Duodenal mucosa (tissue), 2 donors: ENCODE results near the gene AMT.
A peak's percentile ranks its signal among the peaks of the same experiment; 100 is the strongest.

ENCODE experiments used
- H3K27ac ChIP-seq: one replicate; pipeline ENCODE4 v1.7.0; 2013; ENCODE audit warnings: low read depth, low read length
- H3K27me3 ChIP-seq, 2 donors: one replicate each; pipeline ENCODE4 v1.7.0; 2013; ENCODE audit warnings: low read length in 2 of 2, control low read depth in 1 of 2; ENCODE audit not compliant: insufficient read depth in 2 of 2, control insufficient read depth in 1 of 2
- H3K36me3 ChIP-seq, 2 donors: one replicate each; pipeline ENCODE4 v1.7.0; 2013; ENCODE audit warnings: low read length in 2 of 2, control low read depth in 1 of 2; ENCODE audit not compliant: insufficient read depth in 2 of 2, control insufficient read depth in 1 of 2
- H3K4me1 ChIP-seq, 2 donors: one replicate each; pipeline ENCODE4 v1.7.0; 2013; ENCODE audit warnings: low read length in 2 of 2, control low read depth in 1 of 2; ENCODE audit not compliant: insufficient read depth in 2 of 2, control insufficient read depth in 1 of 2
- H3K4me3 ChIP-seq, 2 donors: one replicate each; pipeline ENCODE4 v1.7.0; 2013; ENCODE audit warnings: low read length in 2 of 2, low read depth in 1 of 2
- H3K9ac ChIP-seq, 2 donors: one replicate each; pipeline ENCODE4 v1.7.0; 2013; ENCODE audit warnings: low read length in 2 of 2, low read depth in 1 of 2
- H3K9me3 ChIP-seq, 2 donors: one replicate each; pipeline ENCODE4 v1.7.0; 2013; ENCODE audit warnings: low read length in 2 of 2, control low read depth in 1 of 2; ENCODE audit not compliant: control insufficient read depth in 1 of 2

Gene AMT, protein sequence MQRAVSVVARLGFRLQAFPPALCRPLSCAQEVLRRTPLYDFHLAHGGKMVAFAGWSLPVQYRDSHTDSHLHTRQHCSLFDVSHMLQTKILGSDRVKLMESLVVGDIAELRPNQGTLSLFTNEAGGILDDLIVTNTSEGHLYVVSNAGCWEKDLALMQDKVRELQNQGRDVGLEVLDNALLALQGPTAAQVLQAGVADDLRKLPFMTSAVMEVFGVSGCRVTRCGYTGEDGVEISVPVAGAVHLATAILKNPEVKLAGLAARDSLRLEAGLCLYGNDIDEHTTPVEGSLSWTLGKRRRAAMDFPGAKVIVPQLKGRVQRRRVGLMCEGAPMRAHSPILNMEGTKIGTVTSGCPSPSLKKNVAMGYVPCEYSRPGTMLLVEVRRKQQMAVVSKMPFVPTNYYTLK

DNA sequence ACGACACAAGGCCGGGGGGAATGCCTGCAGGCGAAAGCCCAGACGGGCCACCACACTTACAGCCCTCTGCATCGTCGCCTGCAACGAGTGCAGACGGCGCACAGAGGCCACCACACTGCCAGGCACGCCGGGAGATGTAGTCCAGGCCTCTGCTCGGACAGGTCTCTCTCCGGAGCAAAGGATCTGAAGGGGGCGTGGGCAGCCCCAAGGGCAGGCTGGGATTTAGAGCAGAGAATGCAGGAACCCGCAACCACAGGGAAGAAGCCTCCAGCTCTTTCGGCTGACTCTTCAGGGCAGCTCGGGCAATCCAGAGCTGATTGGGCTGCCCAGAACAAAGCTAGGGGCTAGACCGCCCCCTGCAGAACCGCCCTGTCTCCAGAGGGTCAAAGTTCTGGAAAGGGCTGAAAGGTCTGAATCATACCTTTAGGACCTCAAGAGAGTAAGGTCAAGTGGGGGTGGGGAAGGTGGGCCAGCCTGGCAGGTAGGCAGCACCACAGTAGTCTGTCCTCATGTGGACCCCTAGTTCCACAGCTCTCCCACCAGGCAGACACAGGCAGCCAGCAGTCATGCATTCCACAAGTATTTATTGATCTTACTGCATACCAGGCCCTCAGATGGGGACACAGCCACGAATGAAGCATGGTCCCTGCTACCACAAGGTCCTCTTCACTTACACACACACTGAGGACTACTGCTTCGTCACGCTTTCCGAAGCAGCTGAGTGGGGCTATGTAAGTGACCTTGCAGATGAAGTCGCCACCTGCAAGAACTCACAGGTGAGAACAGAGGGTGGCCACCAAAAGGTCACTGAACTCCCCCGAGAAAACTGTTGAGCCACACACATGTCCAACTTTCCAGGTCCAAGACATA lies at the start of gene AMT:
AMT (minus strand) TSS at position 95 of the 870 bp plus-strand sequence; CDS start at position 72, 23 bp downstream.
- Histone ChIP-seq H3K27me3 (no peaks in the 10 kb centered on the region), H3K4me1 (peaks cover 16 to 18% of the 10 kb centered on the region in 2 donors), H3K9ac (peak within 1 kb of the TSS; percentile 55 to 74), H3K36me3 (peaks cover 0 to 19% of the 10 kb centered on the region in 2 donors), H3K9me3 (no peaks in the 10 kb centered on the region), H3K4me3 (peak within 1 kb of the TSS; percentile 70 to 89), H3K27ac (no peak within 1 kb of the TSS)

DNA sequence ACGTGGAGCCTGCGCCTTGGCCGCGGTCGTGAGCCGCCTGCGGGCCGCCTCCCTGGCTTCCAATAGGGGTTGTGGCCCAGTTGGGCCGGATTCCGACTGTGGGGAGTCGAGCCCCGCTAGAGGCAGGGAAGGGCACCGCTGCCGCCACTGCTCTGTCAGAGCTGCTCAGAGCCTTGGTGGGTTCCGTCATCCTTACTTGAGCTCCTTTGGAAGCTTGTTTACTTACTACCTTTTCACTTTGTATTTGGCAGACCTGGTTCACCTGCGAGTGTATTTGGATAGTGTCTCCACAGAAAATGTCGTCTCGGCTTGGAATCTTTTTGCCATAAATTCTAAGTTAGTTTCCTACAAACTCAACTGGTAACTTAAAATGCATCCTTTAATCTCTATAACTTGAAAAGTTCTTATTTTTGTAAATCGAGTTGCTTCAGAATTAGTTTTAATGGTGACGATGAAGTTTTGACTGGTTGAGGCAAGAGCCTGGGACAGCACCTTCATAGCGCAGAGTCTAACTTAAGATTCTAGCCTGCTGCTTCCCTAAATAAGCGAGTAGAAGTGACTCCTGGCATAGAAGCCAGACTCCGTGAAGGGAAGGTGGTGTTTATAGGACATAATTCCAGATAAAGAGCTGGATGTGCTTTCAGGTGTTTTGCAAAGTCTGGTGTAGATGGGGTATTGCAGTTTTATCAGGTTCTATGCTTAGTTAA lies 48.6 kb upstream of the AMT start:
- H3K4me1 ChIP-seq = peaks cover 25 to 29% of the 10 kb centered on the region in 2 donors
- no peaks in the 10 kb centered on the region for H3K36me3 ChIP-seq
- peak overlapping the region; percentile 98 for H3K27ac ChIP-seq
- no peaks in the 10 kb centered on the region for H3K27me3 ChIP-seq
- H3K4me3 ChIP-seq = peak overlapping the region; percentile 88 to 91
- H3K9ac ChIP-seq = peak overlapping the region; percentile 93 to 96
- no peaks in the 10 kb centered on the region for H3K9me3 ChIP-seq

DNA sequence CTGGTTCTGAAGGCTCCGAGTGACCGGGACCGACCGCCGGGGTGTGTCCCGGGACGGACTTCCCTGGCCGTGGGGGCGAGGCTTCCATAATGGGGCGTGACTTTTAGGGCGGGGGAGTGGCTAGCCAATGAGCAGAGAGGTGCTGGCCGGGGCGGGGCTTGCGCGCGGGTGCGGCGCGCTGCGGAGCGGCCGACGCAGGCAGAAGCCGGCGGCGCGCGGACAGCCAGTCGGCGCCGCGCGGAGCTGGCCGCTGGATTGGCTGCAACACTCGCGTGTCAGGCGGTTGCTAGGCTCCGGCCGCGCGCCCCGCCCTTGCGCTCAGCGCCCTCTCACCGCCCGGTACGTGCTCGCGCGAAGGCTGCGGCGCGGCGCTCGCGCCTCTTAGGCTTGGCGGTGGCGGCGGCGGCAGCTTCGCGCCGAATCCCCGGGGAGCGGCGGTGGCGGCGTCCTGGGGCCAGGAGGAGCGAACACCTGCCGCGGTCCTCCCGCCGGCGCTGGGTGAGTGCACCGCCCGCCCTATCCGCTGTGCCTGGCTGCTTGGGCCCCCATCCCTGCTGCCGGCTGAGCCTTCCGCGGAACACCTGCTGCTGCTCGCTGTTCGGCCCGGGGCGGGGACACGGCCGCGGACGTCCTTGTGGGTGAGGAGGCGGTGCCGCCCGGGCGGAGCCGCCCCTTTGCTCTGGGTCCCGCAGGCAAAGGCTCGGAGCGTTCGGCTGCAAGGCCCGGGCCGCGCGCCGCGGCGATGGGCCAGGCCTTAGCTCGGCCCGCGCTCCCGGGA lies 47.9 kb upstream of the AMT start, which contains the start of gene DAG1:
DAG1 (plus strand) TSS at position 332 of the 778 bp plus-strand sequence. CDS start 40,268 bp downstream, outside the sequence.
- H3K9me3 ChIP-seq = no peaks in the 10 kb centered on the region
- peaks cover 30 to 35% of the 10 kb centered on the region in 2 donors for H3K4me1 ChIP-seq
- no peaks in the 10 kb centered on the region for H3K36me3 ChIP-seq
- H3K9ac ChIP-seq = peak within 1 kb of the TSS; percentile 93 to 96
- H3K27me3 ChIP-seq = no peaks in the 10 kb centered on the region
- peak within 1 kb of the TSS; percentile 88 to 91 for H3K4me3 ChIP-seq
- peak within 1 kb of the TSS; percentile 98 for H3K27ac ChIP-seq

DNA sequence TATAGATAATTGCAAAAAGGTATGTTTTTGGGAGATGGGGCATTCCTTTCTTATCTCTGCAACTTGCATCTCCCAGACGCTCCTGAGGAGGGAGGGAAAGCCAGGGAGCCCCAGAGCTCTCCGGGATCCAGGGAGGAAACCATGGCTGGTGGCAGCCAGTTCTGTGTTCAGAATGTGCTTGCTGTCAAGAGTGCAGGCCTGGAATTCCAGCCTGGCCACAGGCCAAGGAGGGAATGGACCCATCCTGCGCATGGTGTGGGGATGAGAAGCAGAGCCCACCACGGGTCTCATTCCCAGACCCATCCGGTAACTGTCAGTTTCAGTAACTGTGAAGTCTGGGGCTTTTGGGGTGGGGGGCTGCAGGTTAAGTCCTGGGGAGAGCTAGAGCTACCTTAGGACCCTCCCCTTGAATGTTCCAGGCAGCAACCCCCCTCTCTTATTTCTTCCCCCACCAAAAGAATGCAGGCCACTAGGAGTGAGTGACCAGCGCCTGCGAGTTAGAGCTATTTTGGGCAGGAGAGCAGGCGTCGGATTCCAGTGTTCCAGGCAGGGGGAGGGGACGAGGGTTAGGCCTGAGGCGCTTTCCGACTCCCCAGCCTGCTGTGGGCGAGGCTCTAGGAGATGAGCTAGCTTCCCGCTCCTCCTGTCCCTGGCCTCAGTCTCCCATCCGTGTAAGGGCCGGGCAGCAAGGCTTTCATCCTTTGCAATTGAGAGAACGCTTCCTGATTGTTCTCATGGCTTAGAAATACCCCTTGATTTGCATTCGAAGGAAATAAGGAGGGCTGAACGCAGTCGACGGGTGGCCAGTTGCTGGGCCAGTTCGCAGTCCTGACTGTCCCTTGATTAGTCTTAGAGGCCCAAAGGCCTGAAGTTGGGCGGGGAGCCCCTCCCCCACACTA lies 47.0 kb upstream of the AMT start:
- H3K4me3 ChIP-seq = peak overlapping the region; percentile 70 to 72
- H3K4me1 ChIP-seq = peaks cover 30 to 35% of the 10 kb centered on the region in 2 donors

GRCh38 chr3:49466085-49466484 lies 43.8 kb upstream of the AMT start:
- Histone ChIP-seq H3K9ac (peak overlapping the region in 1 of 2 donors; percentile 51), H3K27ac (peak overlapping the region; percentile 24), H3K36me3 (no peaks in the 10 kb centered on the region), H3K4me3 (no peak overlapping the region), H3K27me3 (no peaks in the 10 kb centered on the region), H3K4me1 (peaks cover 30 to 31% of the 10 kb centered on the region in 2 donors), H3K9me3 (no peaks in the 10 kb centered on the region)

More for the DNA sequence above, 47.0 kb upstream of the AMT start:
- H3K9ac ChIP-seq = peak overlapping the region; percentile 78 to 86
- H3K36me3 ChIP-seq = no peaks in the 10 kb centered on the region
- H3K27ac ChIP-seq = peak overlapping the region; percentile 94
- no peaks in the 10 kb centered on the region for H3K27me3 ChIP-seq
- H3K9me3 ChIP-seq = no peaks in the 10 kb centered on the region

GRCh38 chr3:49465270-49466034 lies 43.2 kb upstream of the AMT start:
- no peaks in the 10 kb centered on the region for H3K9me3 ChIP-seq
- peaks cover 30 to 31% of the 10 kb centered on the region in 2 donors for H3K4me1 ChIP-seq
- H3K4me3 ChIP-seq = no peak overlapping the region
- peak overlapping the region; percentile 48 for H3K27ac ChIP-seq
- no peaks in the 10 kb centered on the region for H3K27me3 ChIP-seq
- peak overlapping the region in 1 of 2 donors; percentile 51 for H3K9ac ChIP-seq
- H3K36me3 ChIP-seq = no peaks in the 10 kb centered on the region

- Histone ChIP-seq H3K27ac (peak overlapping the region; percentile 39), H3K4me3 (no peak overlapping the region), H3K9ac (peak overlapping the region in 1 of 2 donors; percentile 11), H3K9me3 (no peaks in the 10 kb centered on the region), H3K36me3 (no peaks in the 10 kb centered on the region), H3K4me1 (peaks cover 23 to 31% of the 10 kb centered on the region in 2 donors), H3K27me3 (no peaks in the 10 kb centered on the region)
Observed at GRCh38 chr3:49462222-49462621, 39.9 kb upstream of the AMT start.

DNA sequence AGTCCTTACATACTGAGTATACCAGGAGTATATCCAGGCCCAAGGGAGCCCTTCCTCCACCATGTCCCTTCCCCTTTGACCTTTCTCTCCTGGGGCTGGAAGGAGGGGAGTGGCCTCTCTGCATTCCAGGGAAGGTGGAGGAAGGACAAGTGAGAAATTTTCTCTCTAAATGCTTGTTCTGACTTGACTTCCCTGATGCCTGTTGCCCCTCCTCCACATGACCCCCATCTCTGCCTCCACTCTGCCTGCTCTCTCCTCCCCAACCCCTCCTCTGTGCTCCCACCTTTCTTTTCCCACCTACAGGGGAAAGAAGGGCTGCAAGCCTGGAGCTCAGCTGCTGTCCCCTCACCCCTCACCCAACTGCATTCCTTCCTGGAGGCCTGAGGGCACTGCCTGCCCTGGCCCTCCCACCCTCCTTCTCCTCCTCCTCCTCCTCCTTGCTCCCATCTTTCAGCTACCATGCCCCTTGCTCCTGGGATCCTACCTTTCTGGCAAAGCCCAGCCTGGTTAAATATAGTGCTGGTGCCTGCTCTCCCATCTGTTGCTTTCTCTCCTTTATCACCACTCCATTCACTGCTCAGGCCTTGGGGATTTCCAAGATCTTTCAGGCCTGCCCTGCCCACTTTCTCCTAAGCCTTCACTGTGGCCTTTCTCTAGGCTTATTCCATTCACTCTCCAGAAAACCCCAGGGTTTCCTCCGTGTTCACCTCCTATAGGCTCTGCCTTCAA lies 39.3 kb upstream of the AMT start:
- peaks cover 23 to 31% of the 10 kb centered on the region in 2 donors for H3K4me1 ChIP-seq
- H3K27me3 ChIP-seq = no peaks in the 10 kb centered on the region
- peak overlapping the region; percentile 11 to 25 for H3K9ac ChIP-seq
- no peaks in the 10 kb centered on the region for H3K36me3 ChIP-seq
- no peak overlapping the region for H3K4me3 ChIP-seq
- H3K9me3 ChIP-seq = no peaks in the 10 kb centered on the region
- H3K27ac ChIP-seq = peak overlapping the region; percentile 39
